ENCODE data around the gene GSTA2. TPM values are rescaled to one million over a fixed set of nuclear protein-coding genes. Genes with fewer than 3 reads are reported as not detected.
"Not testable (repeated sequence)": the region's sequence is repeated elsewhere in the genome, so short reads cannot be mapped to it uniquely, and the experiment has no call there.

Gene GSTA2
- polyA plus RNA-seq: not detected in 2 replicates
- not detected in 2 replicates for polyA minus RNA-seq

DNA sequence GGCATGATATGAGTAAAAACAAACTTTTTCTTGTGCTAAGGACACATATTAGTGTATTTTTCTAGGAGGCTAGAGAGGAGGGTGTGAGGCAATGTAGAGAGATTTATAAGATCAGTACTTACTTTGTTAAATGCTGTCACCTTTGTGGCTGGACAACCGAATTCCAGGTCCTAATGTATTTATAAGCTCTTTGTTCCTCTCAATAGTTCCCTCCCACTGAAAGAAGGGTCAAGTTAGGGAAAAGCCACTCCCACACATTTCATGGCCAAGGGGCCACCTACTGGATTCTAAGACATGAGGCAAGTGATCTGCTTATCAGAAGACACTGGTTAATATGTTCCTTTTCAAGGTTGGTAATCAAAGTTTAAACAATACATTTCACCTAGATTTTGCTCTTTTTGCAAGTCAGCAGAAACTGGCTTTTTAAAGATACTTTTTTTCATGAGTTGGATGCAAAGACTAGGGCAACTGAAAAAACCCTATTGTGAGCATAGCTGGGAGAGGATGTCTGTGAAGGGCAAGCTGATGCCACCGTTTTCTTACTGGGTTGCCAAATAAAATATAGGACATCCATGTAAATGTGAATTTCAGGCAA is at the start of gene GSTA2:
GSTA2 (minus strand) TSS at position 154 of the 595 bp plus-strand sequence. CDS start 5,528 bp downstream, outside the sequence.
- not testable (repeated sequence) for H3K9me3 ChIP-seq (ENCODE audit: low read length); H3K9me2 ChIP-seq (ENCODE audit: insufficient read depth, low read length); H3K36me3 ChIP-seq (ENCODE audit: insufficient read depth, low read length); H3F3A ChIP-seq (ENCODE audit: insufficient read depth, low read length, poor library complexity, severe bottlenecking); H3K79me2 ChIP-seq (replicated peaks; ENCODE audit: insufficient read depth, low read length); H3K9ac ChIP-seq (ENCODE audit: low read length); H3K27ac ChIP-seq (ENCODE audit: low read length); H4K20me1 ChIP-seq (ENCODE audit: insufficient read depth); H3K27me3 ChIP-seq (ENCODE audit: insufficient read depth, low read depth, low read length); H2AFZ ChIP-seq (ENCODE audit: low read depth, low read length); H3K4me2 ChIP-seq (ENCODE audit: low read length); H3K4me3 ChIP-seq (ENCODE audit: low read length)

DNA sequence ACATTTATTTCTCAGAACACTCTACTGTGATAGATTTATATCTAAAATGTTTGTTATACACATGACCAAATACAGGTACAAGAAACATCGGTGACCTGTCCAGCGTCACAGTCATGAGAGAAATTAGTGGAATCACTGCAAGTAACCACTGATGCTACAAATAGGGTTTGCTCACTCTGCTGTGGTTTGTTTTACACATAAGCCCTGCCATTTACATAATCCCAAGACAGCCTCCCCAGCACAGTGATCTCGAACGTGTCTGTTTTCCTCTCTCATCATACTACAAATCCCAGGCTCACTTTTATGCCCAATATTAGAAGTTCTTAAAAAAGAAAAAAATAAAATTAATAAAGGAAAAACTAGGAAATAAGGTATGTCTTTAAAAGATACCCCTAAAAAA is 46.5 kb upstream of the GSTA2 start:
- not testable (repeated sequence) for H3K4me3 ChIP-seq (ENCODE audit: low read length); H2AFZ ChIP-seq (ENCODE audit: low read depth, low read length); H4K20me1 ChIP-seq (ENCODE audit: insufficient read depth); H3K79me2 ChIP-seq (replicated peaks; ENCODE audit: insufficient read depth, low read length); H3K36me3 ChIP-seq (ENCODE audit: insufficient read depth, low read length); H3K9me2 ChIP-seq (ENCODE audit: insufficient read depth, low read length); H3K4me2 ChIP-seq (ENCODE audit: low read length); H3K27me3 ChIP-seq (ENCODE audit: insufficient read depth, low read depth, low read length); H3K9me3 ChIP-seq (ENCODE audit: low read length); H3F3A ChIP-seq (ENCODE audit: insufficient read depth, low read length, poor library complexity, severe bottlenecking); H3K9ac ChIP-seq (ENCODE audit: low read length); H3K27ac ChIP-seq (ENCODE audit: low read length)

DNA sequence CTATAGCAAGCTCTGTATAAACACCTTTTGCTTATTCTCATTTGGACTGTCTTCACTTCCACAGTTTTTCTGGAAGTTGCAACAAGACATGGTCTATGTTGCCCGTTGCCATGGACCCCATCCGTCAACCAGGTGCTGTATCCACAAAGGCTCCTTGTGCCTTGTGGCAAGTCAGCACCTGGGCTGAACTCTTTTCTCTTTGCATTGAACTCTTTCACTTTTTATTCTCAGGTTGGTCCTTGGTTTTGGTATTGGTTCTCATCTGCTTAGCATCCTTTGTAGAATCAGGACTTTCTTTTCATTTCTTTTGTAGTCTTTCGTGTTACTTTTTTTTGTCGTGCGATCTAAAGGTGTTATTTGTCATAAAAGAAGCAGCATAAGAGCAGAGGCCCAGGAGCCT is 45.4 kb upstream of the GSTA2 start:
- no peak overlapping the region for H3K27ac ChIP-seq (ENCODE audit: low read length)
- no peak overlapping the region for H3K9ac ChIP-seq (ENCODE audit: low read length)
- no peaks in the 10 kb centered on the region for H3K27me3 ChIP-seq (ENCODE audit: insufficient read depth, low read depth, low read length)
- H3K9me2 ChIP-seq (ENCODE audit: insufficient read depth, low read length): no peaks in the 10 kb centered on the region
- H3K4me2 ChIP-seq (ENCODE audit: low read length): no peak overlapping the region
- H3K9me3 ChIP-seq (ENCODE audit: low read length): no peaks in the 10 kb centered on the region
- no peak overlapping the region for H3K4me3 ChIP-seq (ENCODE audit: low read length)
- no peaks in the 10 kb centered on the region for H3K36me3 ChIP-seq (ENCODE audit: insufficient read depth, low read length)
- no peaks in the 10 kb centered on the region for H4K20me1 ChIP-seq (ENCODE audit: insufficient read depth)
- H3K79me2 ChIP-seq (replicated peaks; ENCODE audit: insufficient read depth, low read length): no peaks in the 10 kb centered on the region
- no peak overlapping the region for H2AFZ ChIP-seq (ENCODE audit: low read depth, low read length)
- no peaks in the 10 kb centered on the region for H3F3A ChIP-seq (ENCODE audit: insufficient read depth, low read length, poor library complexity, severe bottlenecking)
- TF ChIP-seq, protein P1, sequence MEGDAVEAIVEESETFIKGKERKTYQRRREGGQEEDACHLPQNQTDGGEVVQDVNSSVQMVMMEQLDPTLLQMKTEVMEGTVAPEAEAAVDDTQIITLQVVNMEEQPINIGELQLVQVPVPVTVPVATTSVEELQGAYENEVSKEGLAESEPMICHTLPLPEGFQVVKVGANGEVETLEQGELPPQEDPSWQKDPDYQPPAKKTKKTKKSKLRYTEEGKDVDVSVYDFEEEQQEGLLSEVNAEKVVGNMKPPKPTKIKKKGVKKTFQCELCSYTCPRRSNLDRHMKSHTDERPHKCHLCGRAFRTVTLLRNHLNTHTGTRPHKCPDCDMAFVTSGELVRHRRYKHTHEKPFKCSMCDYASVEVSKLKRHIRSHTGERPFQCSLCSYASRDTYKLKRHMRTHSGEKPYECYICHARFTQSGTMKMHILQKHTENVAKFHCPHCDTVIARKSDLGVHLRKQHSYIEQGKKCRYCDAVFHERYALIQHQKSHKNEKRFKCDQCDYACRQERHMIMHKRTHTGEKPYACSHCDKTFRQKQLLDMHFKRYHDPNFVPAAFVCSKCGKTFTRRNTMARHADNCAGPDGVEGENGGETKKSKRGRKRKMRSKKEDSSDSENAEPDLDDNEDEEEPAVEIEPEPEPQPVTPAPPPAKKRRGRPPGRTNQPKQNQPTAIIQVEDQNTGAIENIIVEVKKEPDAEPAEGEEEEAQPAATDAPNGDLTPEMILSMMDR (IDR thresholded peaks at IDR 0.05; ENCODE audit: poor library complexity, severe bottlenecking): no peak
- TF ChIP-seq SMC3 (conservative IDR thresholded peaks at IDR 0.05; ENCODE audit: poor library complexity) (no peak), TAF1 (IDR thresholded peaks at IDR 0.05; ENCODE audit: low read depth) (no peak), EZH2 (IDR thresholded peaks at IDR 0.05; ENCODE audit: borderline replicate concordance, insufficient read depth, low read length, poor library complexity, severe bottlenecking) (no peak), RAD21 (conservative IDR thresholded peaks at IDR 0.05) (no peak), MXI1 (conservative IDR thresholded peaks at IDR 0.05; ENCODE audit: poor library complexity, severe bottlenecking) (no peak), EP300 (conservative IDR thresholded peaks at IDR 0.05; ENCODE audit: poor library complexity, severe bottlenecking) (no peak), POLR2AphosphoS5 (IDR thresholded peaks at IDR 0.05) (no peak)
- TF ChIP-seq, protein P2, sequence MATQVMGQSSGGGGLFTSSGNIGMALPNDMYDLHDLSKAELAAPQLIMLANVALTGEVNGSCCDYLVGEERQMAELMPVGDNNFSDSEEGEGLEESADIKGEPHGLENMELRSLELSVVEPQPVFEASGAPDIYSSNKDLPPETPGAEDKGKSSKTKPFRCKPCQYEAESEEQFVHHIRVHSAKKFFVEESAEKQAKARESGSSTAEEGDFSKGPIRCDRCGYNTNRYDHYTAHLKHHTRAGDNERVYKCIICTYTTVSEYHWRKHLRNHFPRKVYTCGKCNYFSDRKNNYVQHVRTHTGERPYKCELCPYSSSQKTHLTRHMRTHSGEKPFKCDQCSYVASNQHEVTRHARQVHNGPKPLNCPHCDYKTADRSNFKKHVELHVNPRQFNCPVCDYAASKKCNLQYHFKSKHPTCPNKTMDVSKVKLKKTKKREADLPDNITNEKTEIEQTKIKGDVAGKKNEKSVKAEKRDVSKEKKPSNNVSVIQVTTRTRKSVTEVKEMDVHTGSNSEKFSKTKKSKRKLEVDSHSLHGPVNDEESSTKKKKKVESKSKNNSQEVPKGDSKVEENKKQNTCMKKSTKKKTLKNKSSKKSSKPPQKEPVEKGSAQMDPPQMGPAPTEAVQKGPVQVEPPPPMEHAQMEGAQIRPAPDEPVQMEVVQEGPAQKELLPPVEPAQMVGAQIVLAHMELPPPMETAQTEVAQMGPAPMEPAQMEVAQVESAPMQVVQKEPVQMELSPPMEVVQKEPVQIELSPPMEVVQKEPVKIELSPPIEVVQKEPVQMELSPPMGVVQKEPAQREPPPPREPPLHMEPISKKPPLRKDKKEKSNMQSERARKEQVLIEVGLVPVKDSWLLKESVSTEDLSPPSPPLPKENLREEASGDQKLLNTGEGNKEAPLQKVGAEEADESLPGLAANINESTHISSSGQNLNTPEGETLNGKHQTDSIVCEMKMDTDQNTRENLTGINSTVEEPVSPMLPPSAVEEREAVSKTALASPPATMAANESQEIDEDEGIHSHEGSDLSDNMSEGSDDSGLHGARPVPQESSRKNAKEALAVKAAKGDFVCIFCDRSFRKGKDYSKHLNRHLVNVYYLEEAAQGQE (IDR thresholded peaks at IDR 0.05; ENCODE audit: borderline replicate concordance): no peak

DNA sequence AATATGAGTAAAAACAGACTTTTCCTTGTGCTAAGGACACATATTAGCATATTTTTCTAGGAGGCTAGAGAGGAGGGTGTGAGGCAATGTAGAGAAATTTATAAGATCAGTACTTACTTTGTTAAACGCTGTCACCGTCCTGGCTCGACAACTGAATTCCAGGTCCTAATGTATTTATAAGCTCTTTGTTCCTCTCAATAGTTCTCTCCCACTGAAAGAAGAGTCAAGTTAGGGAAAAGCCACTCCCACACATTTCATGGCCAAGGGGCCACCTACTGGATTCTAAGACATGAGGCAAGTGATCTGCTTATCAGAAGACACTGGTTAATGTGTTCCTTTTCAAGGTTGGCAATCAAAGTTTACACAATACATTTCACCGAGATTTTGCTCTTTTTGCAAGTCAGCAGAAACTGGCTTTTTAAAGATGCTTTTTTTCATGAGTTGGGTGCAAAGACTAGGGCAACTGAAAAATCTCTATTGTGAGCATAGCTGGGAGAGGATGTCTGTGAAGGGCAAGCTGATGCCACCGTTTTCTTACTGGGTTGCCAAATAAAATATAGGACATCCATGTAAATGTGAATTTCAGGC is 40.5 kb upstream of the GSTA2 start, which contains the start of gene GSTA1:
GSTA1 (minus strand) TSS at position 149 of the 588 bp plus-strand sequence. CDS start 4,549 bp downstream, outside the sequence.
- not testable (repeated sequence) for H3K36me3 ChIP-seq (ENCODE audit: insufficient read depth, low read length); H3K27me3 ChIP-seq (ENCODE audit: insufficient read depth, low read depth, low read length); H3K9me3 ChIP-seq (ENCODE audit: low read length); H3K4me2 ChIP-seq (ENCODE audit: low read length); H4K20me1 ChIP-seq (ENCODE audit: insufficient read depth); H3K9ac ChIP-seq (ENCODE audit: low read length); H3K4me3 ChIP-seq (ENCODE audit: low read length); H2AFZ ChIP-seq (ENCODE audit: low read depth, low read length); H3K9me2 ChIP-seq (ENCODE audit: insufficient read depth, low read length); H3F3A ChIP-seq (ENCODE audit: insufficient read depth, low read length, poor library complexity, severe bottlenecking); H3K79me2 ChIP-seq (replicated peaks; ENCODE audit: insufficient read depth, low read length); H3K27ac ChIP-seq (ENCODE audit: low read length)

Measured in neural cell (in vitro differentiated cells).